ENCODE results near the gene ARL17B. TPM values are rescaled to one million over a fixed set of nuclear protein-coding genes. Genes with fewer than 3 reads are reported as not detected.

Gene ARL17B
- total and polyA plus RNA-seq, 2 of the 8 experiments (the other 6 are each of a cell fraction or from before 2014, with no cell fraction given) = 5.4 to 21.6 TPM

- Histone ChIP-seq H2BK5ac (ENCODE audit: low read depth, low read length) (no peak overlapping the region), H2BK12ac (ENCODE audit: low read depth, low read length) (no peak overlapping the region), H3K9ac (replicated peaks in 1 of 4; ENCODE audit: extremely low read depth in 1 of 4, low read depth in 3 of 4, low read length in 3 of 4) (no peak overlapping the region), H4K5ac (ENCODE audit: insufficient read length, low read depth, low read length) (no peak overlapping the region), H3K27me3 (replicated peaks in 1 of 4; ENCODE audit: control insufficient read depth in 3 of 4, extremely low read depth in 1 of 4, insufficient read depth in 3 of 4, low read length in 3 of 4) (no peaks in the 10 kb centered on the region), H4K91ac (replicated peaks; ENCODE audit: insufficient read length, low read length) (no peak overlapping the region), H3K4me2 (ENCODE audit: insufficient read depth in 1 of 2, low read depth in 2 of 2, low read length in 2 of 2) (no peak overlapping the region), H3K4me1 (replicated peaks in 1 of 4; ENCODE audit: control insufficient read depth in 3 of 4, insufficient read depth in 4 of 4, low read length in 3 of 4) (no peaks in the 10 kb centered on the region), H3K9me3 (ENCODE audit: insufficient read depth in 2 of 2, low read depth in 1 of 2, low read length in 1 of 2) (no peaks in the 10 kb centered on the region), H3K23ac (ENCODE audit: insufficient read length) (no peak overlapping the region), H4K8ac (ENCODE audit: extremely low read depth, insufficient read depth, low read length) (no peak overlapping the region), H2AFZ (ENCODE audit: low read length) (no peak overlapping the region), H3K79me1 (ENCODE audit: low read depth, low read length) (peaks cover 2% of the 10 kb centered on the region; the same call in 1 of the 2 replicates), H4K20me1 (replicated peaks in 1 of 2; ENCODE audit: control insufficient read depth in 1 of 2, insufficient read depth in 2 of 2, low read length in 2 of 2) (peaks cover 0 to 1% of the 10 kb centered on the region in 2 experiments), H3K79me2 (ENCODE audit: control insufficient read depth in 1 of 2, insufficient read depth in 2 of 2, low read length in 2 of 2) (no peaks in the 10 kb centered on the region), H3K27ac (ENCODE audit: low read depth, low read length) (no peak overlapping the region), H2BK120ac (replicated peaks; ENCODE audit: low read depth, low read length) (no peak overlapping the region), H3K4ac (replicated peaks; ENCODE audit: insufficient read length, low read depth, low read length) (no peak overlapping the region), H3K14ac (ENCODE audit: insufficient read length) (no peak overlapping the region), H3K56ac (replicated peaks; ENCODE audit: insufficient read length, low read depth, low read length) (no peak overlapping the region), H2BK15ac (ENCODE audit: low read length) (no peak overlapping the region), H2BK20ac (ENCODE audit: low read length) (no peak overlapping the region), H3K4me3 (ENCODE audit: extremely low read depth in 1 of 4, insufficient read depth in 2 of 4, low read depth in 3 of 4, low read length in 4 of 4) (no peak overlapping the region), H3K18ac (ENCODE audit: extremely low read depth, low read length) (no peak overlapping the region), H2AK5ac (ENCODE audit: low read depth, low read length) (no peak overlapping the region), H3K23me2 (ENCODE audit: low read depth, low read length) (no peaks in the 10 kb centered on the region; the same call in 1 of the 2 replicates), H3K36me3 (ENCODE audit: control insufficient read depth in 2 of 4, insufficient read depth in 4 of 4, low read length in 3 of 4) (no peaks in the 10 kb centered on the region)
- DNase-seq (ENCODE audit: low read depth in 1 of 2, low spot score in 2 of 2) = peak in 1 of 2 experiments; percentile 2
- ChIA-PET CTCF (ENCODE audit: partially characterized antibody) (interaction anchor here (0.6 to 1.5 kb wide), 4 partner anchors 12 to 378 kb away, joined by 3 to 5 read pairs (median 4); no protein-coding TSS in a partner anchor), POLR2A (ENCODE audit: partially characterized antibody) (interaction anchor here (1.0 to 1.1 kb wide), 3 partner anchors 8 to 14 kb away, joined by 3 read pairs; no protein-coding TSS in a partner anchor)
- FAIRE-seq = peak; percentile 74
- no peak for TF ChIP-seq TBP (IDR thresholded peaks at IDR 0.05; ENCODE audit: low read depth, low read length)
- TF ChIP-seq, protein P1, sequence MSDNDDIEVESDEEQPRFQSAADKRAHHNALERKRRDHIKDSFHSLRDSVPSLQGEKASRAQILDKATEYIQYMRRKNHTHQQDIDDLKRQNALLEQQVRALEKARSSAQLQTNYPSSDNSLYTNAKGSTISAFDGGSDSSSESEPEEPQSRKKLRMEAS (IDR thresholded peaks at IDR 0.05) = no peak
- TF ChIP-seq POU5F1 (IDR thresholded peaks at IDR 0.05; ENCODE audit: low read depth, low read length) = no peak
- no peak for TF ChIP-seq KDM5A (IDR thresholded peaks at IDR 0.05; ENCODE audit: low read length)
- no peak for TF ChIP-seq TAF1 (IDR thresholded peaks at IDR 0.05; ENCODE audit: low read depth, low read length)
- WGBS, 2 experiments (ENCODE audit: extremely low coverage in 1 of 2, insufficient coverage in 1 of 2, insufficient read length in 1 of 2, insufficient replicate concordance in 2 of 2, low coverage in 1 of 2, low lambda C conversion rate in 2 of 2, missing lambda C conversion rate in 1 of 2) = 90% methylated on average over 3 of the region's 3 CpGs; no CpG with 5 or more reads in 1 of the 2 experiments
These were observed 87.3 kb downstream of the ARL17B start for GRCh38 chr17:46274238-46274637.
